HepG2 (cell line): ENCODE results near the gene CAPN3. TPM values are rescaled to one million over a fixed set of nuclear protein-coding genes. Genes with fewer than 3 reads are reported as not detected.
"Not testable (repeated sequence)": the region's sequence is repeated elsewhere in the genome, so short reads cannot be mapped to it uniquely, and the experiment has no call there.

ENCODE experiments used
- ATAC-seq: fragments of 200-7000 bp; cut with Tn5 transposase; 3 replicates; pipeline ENCODE4 v1.9.1; 2020; ENCODE audit warnings: mild to moderate bottlenecking, moderate library complexity
- BruUV-seq: library from RNA; stranded (reverse); fragments of 400-500 nt; replicated peaks from 2 replicates; lab custom pipeline; 2021; lab: Mats Ljungman, UMichigan
- CTCF ChIA-PET: fragments of 300-600 bp; formaldehyde crosslinking; extraction: SDS; loops from one replicate; lab custom pipeline; 2021; ENCODE audit warnings: low total read pairs, inconsistent platforms, low intra/inter-chr PET ratio; lab: Yijun Ruan, JAX
- POLR2A ChIA-PET: fragments of 350-600 bp; sonication (Branson Sonifier 250); formaldehyde crosslinking; loops from one replicate; lab custom pipeline; 2020; ENCODE audit warnings: antibody characterized with exemption, inconsistent platforms; lab: Yijun Ruan, JAX
- DNase-seq: peaks from one replicate; pipeline ENCODE4 v3.0.0-alpha.2; 2015; ENCODE audit warnings: low spot score
- FAIRE-seq: peaks from 3 replicates; lab custom pipeline; 2011; peaks lifted over from hg19 to GRCh38; lab: Jason Lieb, UNC
- H2AFZ ChIP-seq: one replicate; pipeline ENCODE4 v1.6.1; 2011; ENCODE audit warnings: low read length, inconsistent platforms
- H3K27ac ChIP-seq: fragments of 300-600 bp; 3 replicates; pipeline ENCODE4 v1.8.0; 2011; ENCODE audit warnings: mixed run types, mild to moderate bottlenecking, mixed read lengths, low read length, inconsistent platforms; ENCODE audit not compliant: insufficient read depth; ENCODE audit errors: extremely low read length
- H3K27me3 ChIP-seq, 2 experiments: fragments of 200-600 bp in 1 of 2; 2 replicates in 1 of 2; 3 replicates in 1 of 2; pipeline versions ENCODE4 v1.6.0 to v1.8.0; 2011; ENCODE audit warnings: low read length in 2 of 2, mild to moderate bottlenecking in 2 of 2, moderate library complexity in 2 of 2, inconsistent platforms in 1 of 2; ENCODE audit not compliant: insufficient read depth in 2 of 2, control insufficient read depth in 1 of 2
- H3K36me3 ChIP-seq, 2 experiments: fragments of 200-600 bp in 1 of 2; replicated peaks in 1 of 2; 2 replicates in 1 of 2; 3 replicates in 1 of 2; pipeline versions ENCODE4 v1.5.1 to v1.8.0; 2011; ENCODE audit warnings: low read length in 2 of 2, inconsistent platforms in 1 of 2; ENCODE audit not compliant: insufficient read depth in 2 of 2, control insufficient read depth in 1 of 2
- H3K4me1 ChIP-seq: 2 replicates; pipeline ENCODE4 v1.5.1; 2012; ENCODE audit warnings: low read length, inconsistent platforms; ENCODE audit not compliant: insufficient read depth
- H3K4me2 ChIP-seq: 2 replicates; pipeline ENCODE4 v1.6.0; 2011; ENCODE audit warnings: low read depth, low read length, inconsistent platforms
- H3K4me3 ChIP-seq, 3 experiments: fragments of 200-600 bp in 1 of 3; sonication (generic), shearing (Covaris generic) in 1 of 3; replicated peaks in 1 of 3; 2 replicates each; pipeline ENCODE4 v1.5.1; 2011 to 2016; ENCODE audit warnings: low read length in 3 of 3, inconsistent platforms in 2 of 3, low read depth in 2 of 3, mild to moderate bottlenecking in 2 of 3, control low read depth in 1 of 3, mixed read lengths in 1 of 3; ENCODE audit not compliant: insufficient read depth in 1 of 3
- H3K79me2 ChIP-seq: one replicate; pipeline ENCODE4 v1.6.1; 2011; ENCODE audit warnings: low read length, inconsistent platforms; ENCODE audit not compliant: insufficient read depth
- H3K9ac ChIP-seq: 2 replicates; pipeline ENCODE4 v1.6.0; 2011; ENCODE audit warnings: mild to moderate bottlenecking, low read depth, low read length, inconsistent platforms; ENCODE audit not compliant: insufficient read depth
- H3K9me3 ChIP-seq: 2 replicates; pipeline ENCODE4 v1.5.1; 2012; ENCODE audit warnings: mild to moderate bottlenecking, low read length
- H4K20me1 ChIP-seq: 2 replicates; pipeline ENCODE4 v1.6.0; 2011; ENCODE audit warnings: inconsistent platforms, mild to moderate bottlenecking, low read length, moderate library complexity; ENCODE audit not compliant: insufficient read depth
- FOXA1 ChIP-seq, 2 experiments: fragments of 450-650 bp in 1 of 2; sonication (generic) in 1 of 2; formaldehyde crosslinking in 1 of 2; IDR thresholded peaks; 2 replicates each; pipeline versions ENCODE4 v1.4.0 to v1.6.1; 2016 to 2020; ENCODE audit warnings: missing genetic modification reagents in 1 of 2
- NCOA1 ChIP-seq: sonication (generic); formaldehyde crosslinking; IDR thresholded peaks from 2 replicates; pipeline ENCODE4 v1.9.0; 2021; ENCODE audit warnings: missing genetic modification reagents
- PCBP1 ChIP-seq: fragments of 200-400 bp; formaldehyde crosslinking; IDR thresholded peaks from 2 replicates; pipeline ENCODE4 v1.6.1; 2017; ENCODE audit warnings: mild to moderate bottlenecking, low read depth, low read length, borderline replicate concordance
- RARA ChIP-seq: IDR thresholded peaks from 2 replicates; pipeline ENCODE4 v1.6.1; 2016; ENCODE audit warnings: missing genetic modification reagents, missing compliant biosample characterization
- RFX5 ChIP-seq: IDR thresholded peaks from 2 replicates; pipeline ENCODE4 v1.6.1; 2011; ENCODE audit warnings: low read depth, low read length, improper control_type of control experiment
- TRIM24 ChIP-seq: sonication (generic); formaldehyde crosslinking; IDR thresholded peaks from 2 replicates; pipeline ENCODE4 v1.8.0; 2022; ENCODE audit warnings: mild to moderate bottlenecking, missing genetic modification reagents
- U2AF2 ChIP-seq: fragments of 200-400 bp; formaldehyde crosslinking; IDR thresholded peaks from 2 replicates; pipeline ENCODE4 v1.6.1; 2017; ENCODE audit warnings: low read depth, mild to moderate bottlenecking, low read length
- ZNF556 ChIP-seq: sonication (generic); formaldehyde crosslinking; IDR thresholded peaks from 2 replicates; pipeline ENCODE4 v1.4.0; 2020; ENCODE audit warnings: mild to moderate bottlenecking, missing genetic modification reagents, borderline replicate concordance
- ZNF558 ChIP-seq: sonication (generic); formaldehyde crosslinking; IDR thresholded peaks from 2 replicates; pipeline ENCODE4 v1.9.0; 2022; ENCODE audit warnings: mild to moderate bottlenecking, missing genetic modification reagents, borderline replicate concordance
- ZNF839 ChIP-seq: sonication (generic); formaldehyde crosslinking; IDR thresholded peaks from 2 replicates; pipeline ENCODE4 v1.4.0; 2020; ENCODE audit warnings: missing genetic modification reagents, mild to moderate bottlenecking, borderline replicate concordance
- WGBS: methylation state at CpG from one replicate; pipeline ENCODE4 v1.1.6; 2017; ENCODE audit warnings: low lambda C conversion rate; 5-methylcytosine and 5-hydroxymethylcytosine counted together
- in situ Hi-C: cut with HindIII; loops from 2 replicates; pipeline ENCODE4 v1.10.0; 2017; ENCODE audit warnings: low pct_unique_long_range_greater_than_20kb; ENCODE audit not compliant: extremely low pct_ligation_motif_present
- intact Hi-C: fragments of 100-400 bp; cut with micrococcal nuclease; formaldehyde crosslinking; loops from one replicate; pipeline ENCODE4 v1.10.0; 2022; ENCODE audit not compliant: unreplicated experiment
- polyA plus RNA-seq, 8 experiments: library from polyadenylated mRNA; depleted of rRNA in 3 of 8; stranded (reverse) in 7 of 8; unstranded in 1 of 8; fragments of >200 nt; fragmentation: Illumina TruSeq in 4 of 8; extraction: Trizol in 4 of 8; gene quantifications; 2 replicates each; pipeline versions ENCODE4 v1.2.1 to v1.2.3, GENCODE V29; 2011 to 2016; ENCODE audit warnings: low read depth in 4 of 8, missing spikeins in 1 of 8, mixed read lengths in 1 of 8; ENCODE audit not compliant: insufficient read depth in 1 of 8
- total RNA-seq, 5 experiments: library from RNA; depleted of rRNA; stranded (reverse); fragments of >200 nt; fragmentation: Illumina TruSeq; extraction: Trizol; gene quantifications; 2 replicates each; pipeline ENCODE4 v1.2.3, GENCODE V29; 2016; ENCODE audit warnings: low read depth in 1 of 5
- TF ChIP-seq, protein P1 (sequence below): sonication (generic); formaldehyde crosslinking; IDR thresholded peaks from 2 replicates; pipeline ENCODE4 v1.4.0; 2020; ENCODE audit warnings: missing genetic modification reagents

Gene CAPN3
- total and polyA plus RNA-seq, 2 of the 13 experiments (the other 11 are each of a cell fraction or from before 2014, with no cell fraction given): 1.3 to 4.6 TPM

DNA sequence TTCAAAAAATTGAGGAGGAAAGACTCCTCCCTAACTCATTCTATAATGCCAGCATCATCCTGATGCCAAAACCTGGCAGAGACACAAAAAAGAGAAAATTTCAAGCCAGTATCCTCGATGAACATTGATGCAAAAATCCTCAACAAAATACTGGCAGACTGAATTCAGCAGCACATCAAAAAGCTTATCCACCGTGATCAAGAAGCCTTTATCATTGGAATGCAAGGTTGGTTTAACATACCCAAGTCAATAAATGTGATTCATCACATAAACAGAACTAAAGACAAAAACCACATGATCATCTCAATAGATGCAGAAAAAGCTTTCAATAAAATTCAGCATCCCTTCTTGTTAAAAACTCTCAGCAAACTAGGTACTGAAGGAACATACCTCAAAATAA lies 24.2 kb upstream of the CAPN3 start (continued):
- TF ChIP-seq ZNF839 (CRISPR knock-in tag) (no peak), ZNF558 (CRISPR knock-in tag) (no peak), ZNF556 (CRISPR knock-in tag) (no peak), NCOA1 (no peak), FOXA1 (IDR thresholded peaks at IDR 0.05) (no peak), FOXA1 (CRISPR knock-in tag; IDR thresholded peaks at IDR 0.05) (no peak), RFX5 (no peak), PCBP1 (no peak), U2AF2 (no peak), TRIM24 (CRISPR knock-in tag) (no peak), RARA (CRISPR knock-in tag) (no peak)
- TF ChIP-seq, protein P1, sequence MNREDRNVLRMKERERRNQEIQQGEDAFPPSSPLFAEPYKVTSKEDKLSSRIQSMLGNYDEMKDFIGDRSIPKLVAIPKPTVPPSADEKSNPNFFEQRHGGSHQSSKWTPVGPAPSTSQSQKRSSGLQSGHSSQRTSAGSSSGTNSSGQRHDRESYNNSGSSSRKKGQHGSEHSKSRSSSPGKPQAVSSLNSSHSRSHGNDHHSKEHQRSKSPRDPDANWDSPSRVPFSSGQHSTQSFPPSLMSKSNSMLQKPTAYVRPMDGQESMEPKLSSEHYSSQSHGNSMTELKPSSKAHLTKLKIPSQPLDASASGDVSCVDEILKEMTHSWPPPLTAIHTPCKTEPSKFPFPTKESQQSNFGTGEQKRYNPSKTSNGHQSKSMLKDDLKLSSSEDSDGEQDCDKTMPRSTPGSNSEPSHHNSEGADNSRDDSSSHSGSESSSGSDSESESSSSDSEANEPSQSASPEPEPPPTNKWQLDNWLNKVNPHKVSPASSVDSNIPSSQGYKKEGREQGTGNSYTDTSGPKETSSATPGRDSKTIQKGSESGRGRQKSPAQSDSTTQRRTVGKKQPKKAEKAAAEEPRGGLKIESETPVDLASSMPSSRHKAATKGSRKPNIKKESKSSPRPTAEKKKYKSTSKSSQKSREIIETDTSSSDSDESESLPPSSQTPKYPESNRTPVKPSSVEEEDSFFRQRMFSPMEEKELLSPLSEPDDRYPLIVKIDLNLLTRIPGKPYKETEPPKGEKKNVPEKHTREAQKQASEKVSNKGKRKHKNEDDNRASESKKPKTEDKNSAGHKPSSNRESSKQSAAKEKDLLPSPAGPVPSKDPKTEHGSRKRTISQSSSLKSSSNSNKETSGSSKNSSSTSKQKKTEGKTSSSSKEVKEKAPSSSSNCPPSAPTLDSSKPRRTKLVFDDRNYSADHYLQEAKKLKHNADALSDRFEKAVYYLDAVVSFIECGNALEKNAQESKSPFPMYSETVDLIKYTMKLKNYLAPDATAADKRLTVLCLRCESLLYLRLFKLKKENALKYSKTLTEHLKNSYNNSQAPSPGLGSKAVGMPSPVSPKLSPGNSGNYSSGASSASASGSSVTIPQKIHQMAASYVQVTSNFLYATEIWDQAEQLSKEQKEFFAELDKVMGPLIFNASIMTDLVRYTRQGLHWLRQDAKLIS (CRISPR knock-in tag): no peak

DNA sequence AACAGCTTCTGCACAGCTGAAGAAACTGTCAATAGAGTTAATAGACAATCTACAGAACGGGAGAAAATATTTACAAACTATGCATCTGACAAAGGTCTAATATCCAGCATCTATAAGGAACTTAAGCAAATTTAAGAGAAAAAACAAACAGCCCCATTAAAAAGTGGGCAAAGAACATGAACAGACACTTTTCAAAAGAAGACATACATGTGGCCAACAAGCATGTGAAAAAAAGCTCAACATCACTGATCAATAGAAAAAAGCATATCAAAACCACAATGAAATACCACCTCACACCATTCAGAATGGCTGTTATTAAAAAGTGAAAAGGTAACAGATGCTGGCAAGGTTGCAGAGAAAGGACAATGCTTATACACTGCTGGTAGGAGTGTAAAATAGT lies 22.7 kb upstream of the CAPN3 start:
- H3K4me3 ChIP-seq, H2AFZ ChIP-seq, H3K9ac ChIP-seq, H3K36me3 ChIP-seq, H3K4me1 ChIP-seq, intact Hi-C loops, H3K27ac ChIP-seq, FAIRE-seq, CTCF ChIA-PET, in situ Hi-C loops, H3K79me2 ChIP-seq, H3K27me3 ChIP-seq, H3K9me3 ChIP-seq, H3K4me2 ChIP-seq, ATAC-seq, DNase-seq, BruUV-seq, H4K20me1 ChIP-seq: not testable (repeated sequence)
- POLR2A ChIA-PET: interaction anchor here (1.5 kb wide), 1 partner anchor 63 kb away, joined by 3 read pairs; the partner anchor contains the start of genes GANC and TMEM87A
- WGBS: 77% methylated on average over 1 of the region's 1 CpG

DNA sequence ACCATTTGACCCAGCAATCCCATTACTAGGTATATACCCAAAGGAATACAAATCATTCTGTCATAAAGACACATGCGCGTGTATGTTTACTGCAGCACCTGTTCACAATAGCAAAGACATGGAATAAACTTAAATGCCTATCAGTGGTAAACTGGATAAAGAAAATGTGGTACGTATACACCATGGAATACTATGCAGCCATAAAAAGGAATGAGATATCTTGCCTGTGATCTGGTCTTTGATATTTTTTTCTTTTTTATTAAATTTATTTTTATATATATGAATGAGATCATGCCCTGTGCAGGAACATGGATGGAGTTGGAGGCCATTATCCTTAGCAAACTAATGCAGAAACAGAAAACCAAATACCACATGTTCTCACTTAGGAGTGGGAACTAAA lies 22.2 kb upstream of the CAPN3 start:
- H4K20me1 ChIP-seq, H3K79me2 ChIP-seq, H3K4me2 ChIP-seq, H3K27me3 ChIP-seq, intact Hi-C loops, in situ Hi-C loops, H3K4me1 ChIP-seq, CTCF ChIA-PET, BruUV-seq, H2AFZ ChIP-seq, H3K36me3 ChIP-seq, FAIRE-seq, DNase-seq, H3K4me3 ChIP-seq, H3K9ac ChIP-seq, H3K27ac ChIP-seq, ATAC-seq, H3K9me3 ChIP-seq: not testable (repeated sequence)
- POLR2A ChIA-PET: interaction anchor here (1.5 kb wide), 1 partner anchor 64 kb away, joined by 3 read pairs; the partner anchor contains the start of genes GANC and TMEM87A
- 97% methylated on average over 3 of the region's 3 CpGs for WGBS
